OCI-LY3 (cell line): ENCODE measurements around the gene DPPA3.

Experiments
- H2AFZ ChIP-seq: fragments of 200-600, 300-600 bp; shearing (Covaris generic); 2 replicates; pipeline ENCODE4 v1.6.0; 2014; ENCODE audit warnings: antibody characterized with exemption, low read depth, low read length
- H3K27ac ChIP-seq: fragments of 200-600, 300-600 bp; sonication (generic); 2 replicates; pipeline ENCODE4 v1.5.1; 2014; ENCODE audit warnings: mild to moderate bottlenecking, low read length, moderate library complexity, mixed read lengths
- H3K27me3 ChIP-seq: fragments of 200-600, 300-600 bp; sonication (generic); 2 replicates; pipeline ENCODE4 v1.6.1; 2014; ENCODE audit warnings: low read depth, low read length, mixed read lengths
- H3K36me3 ChIP-seq: fragments of 200-600, 300-600 bp; sonication (generic); replicated peaks from 2 replicates; pipeline ENCODE3; 2014; ENCODE audit warnings: low read depth, low read length, mixed read lengths
- H3K4me1 ChIP-seq: fragments of 300-600, 200-600 bp; sonication (generic); 2 replicates; pipeline ENCODE4 v1.6.1; 2014; ENCODE audit warnings: low read length, mixed read lengths
- H3K4me2 ChIP-seq: fragments of 200-600, 300-600 bp; sonication (generic); 2 replicates; pipeline ENCODE4 v1.6.1; 2014; ENCODE audit warnings: low read length, mixed read lengths
- H3K4me3 ChIP-seq: fragments of 300-600, 200-600 bp; sonication (generic); 2 replicates; pipeline ENCODE4 v1.5.1; 2014; ENCODE audit warnings: antibody characterized with exemption, mild to moderate bottlenecking, low read length, moderate library complexity
- H3K79me2 ChIP-seq: fragments of 300-600, 200-600 bp; shearing (Covaris generic); 2 replicates; pipeline ENCODE4 v1.6.1; 2014; ENCODE audit warnings: mild to moderate bottlenecking, low read length, mixed read lengths
- H3K9ac ChIP-seq: fragments of 300-600, 200-600 bp; shearing (Covaris generic); 2 replicates; pipeline ENCODE4 v1.6.0; 2014; ENCODE audit warnings: mild to moderate bottlenecking, low read length, moderate library complexity
- H3K9me3 ChIP-seq: fragments of 200-600, 300-600 bp; shearing (Covaris generic); 2 replicates; pipeline ENCODE4 v1.6.1; 2014; ENCODE audit warnings: low read length, mixed read lengths; ENCODE audit not compliant: insufficient read depth
- H4K20me1 ChIP-seq: fragments of 200-600, 300-600 bp; sonication (generic); 2 replicates; pipeline ENCODE4 v1.6.1; 2016; ENCODE audit warnings: low read length, mixed read lengths; ENCODE audit not compliant: insufficient read depth
- EZH2phosphoT487 ChIP-seq: fragments of 200-600 bp; shearing (Covaris generic); IDR thresholded peaks from 2 replicates; pipeline ENCODE4 v1.6.1; 2018; ENCODE audit warnings: antibody characterized with exemption, mixed run types, low read depth
- TF ChIP-seq, protein P1 (sequence below): fragments of 200-600, 300-600 bp; sonication (generic); IDR thresholded peaks from 2 replicates; pipeline ENCODE4 v1.5.1; 2014; ENCODE audit warnings: antibody characterized with exemption, low read length, low read depth

DPPA3 gene

GRCh38 chr12:7712841-7713442 is 1.7 kb downstream of the DPPA3 start:
- Histone ChIP-seq H3K9me3 (no peaks in the 10 kb centered on the region), H3K4me1 (no peaks in the 10 kb centered on the region), H3K79me2 (no peaks in the 10 kb centered on the region), H3K9ac (no peak overlapping the region), H3K4me3 (no peak overlapping the region), H3K36me3 (no peaks in the 10 kb centered on the region), H2AFZ (no peak overlapping the region), H3K27me3 (peaks cover 7% of the 10 kb centered on the region; the same call in 1 of the 2 replicates), H4K20me1 (no peaks in the 10 kb centered on the region), H3K27ac (no peak overlapping the region), H3K4me2 (no peak overlapping the region)
- TF ChIP-seq EZH2phosphoT487, result no peak
- TF ChIP-seq, protein P1, sequence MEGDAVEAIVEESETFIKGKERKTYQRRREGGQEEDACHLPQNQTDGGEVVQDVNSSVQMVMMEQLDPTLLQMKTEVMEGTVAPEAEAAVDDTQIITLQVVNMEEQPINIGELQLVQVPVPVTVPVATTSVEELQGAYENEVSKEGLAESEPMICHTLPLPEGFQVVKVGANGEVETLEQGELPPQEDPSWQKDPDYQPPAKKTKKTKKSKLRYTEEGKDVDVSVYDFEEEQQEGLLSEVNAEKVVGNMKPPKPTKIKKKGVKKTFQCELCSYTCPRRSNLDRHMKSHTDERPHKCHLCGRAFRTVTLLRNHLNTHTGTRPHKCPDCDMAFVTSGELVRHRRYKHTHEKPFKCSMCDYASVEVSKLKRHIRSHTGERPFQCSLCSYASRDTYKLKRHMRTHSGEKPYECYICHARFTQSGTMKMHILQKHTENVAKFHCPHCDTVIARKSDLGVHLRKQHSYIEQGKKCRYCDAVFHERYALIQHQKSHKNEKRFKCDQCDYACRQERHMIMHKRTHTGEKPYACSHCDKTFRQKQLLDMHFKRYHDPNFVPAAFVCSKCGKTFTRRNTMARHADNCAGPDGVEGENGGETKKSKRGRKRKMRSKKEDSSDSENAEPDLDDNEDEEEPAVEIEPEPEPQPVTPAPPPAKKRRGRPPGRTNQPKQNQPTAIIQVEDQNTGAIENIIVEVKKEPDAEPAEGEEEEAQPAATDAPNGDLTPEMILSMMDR, result no peak

DNA sequence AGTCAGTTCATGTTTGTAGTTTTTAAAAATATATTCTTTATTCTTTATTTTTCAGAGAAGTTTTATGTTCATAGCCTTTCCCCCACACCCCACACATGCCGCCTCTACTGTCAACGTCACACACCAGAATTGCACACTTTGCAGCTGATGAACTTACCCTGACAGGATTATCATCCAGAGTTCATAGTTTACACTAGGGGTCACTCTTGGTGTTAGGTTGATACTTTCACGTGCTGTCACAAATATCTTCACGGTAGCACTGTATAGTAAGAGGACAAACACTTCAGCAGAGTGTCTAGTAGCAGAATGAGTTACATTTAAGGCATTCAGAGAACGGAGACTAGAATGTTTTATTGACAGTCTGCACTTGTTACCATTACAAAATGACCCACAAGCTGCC is 5.1 kb downstream of the DPPA3 start:
- no peak overlapping the region for H3K4me2 ChIP-seq
- H3K36me3 ChIP-seq, result no peaks in the 10 kb centered on the region
- H3K9me3 ChIP-seq, result no peaks in the 10 kb centered on the region
- no peaks in the 10 kb centered on the region for H3K4me1 ChIP-seq
- no peaks in the 10 kb centered on the region for H4K20me1 ChIP-seq
- H3K79me2 ChIP-seq, result no peaks in the 10 kb centered on the region
- H3K27me3 ChIP-seq, result peaks cover 15% of the 10 kb centered on the region; the same call in 1 of the 2 replicates
- H3K27ac ChIP-seq, result no peak overlapping the region
- no peak overlapping the region for H2AFZ ChIP-seq
- no peak overlapping the region for H3K9ac ChIP-seq
- no peak for TF ChIP-seq EZH2phosphoT487
- TF ChIP-seq, protein P1, result peak; percentile 50
- H3K4me3 ChIP-seq, result no peak overlapping the region

DNA sequence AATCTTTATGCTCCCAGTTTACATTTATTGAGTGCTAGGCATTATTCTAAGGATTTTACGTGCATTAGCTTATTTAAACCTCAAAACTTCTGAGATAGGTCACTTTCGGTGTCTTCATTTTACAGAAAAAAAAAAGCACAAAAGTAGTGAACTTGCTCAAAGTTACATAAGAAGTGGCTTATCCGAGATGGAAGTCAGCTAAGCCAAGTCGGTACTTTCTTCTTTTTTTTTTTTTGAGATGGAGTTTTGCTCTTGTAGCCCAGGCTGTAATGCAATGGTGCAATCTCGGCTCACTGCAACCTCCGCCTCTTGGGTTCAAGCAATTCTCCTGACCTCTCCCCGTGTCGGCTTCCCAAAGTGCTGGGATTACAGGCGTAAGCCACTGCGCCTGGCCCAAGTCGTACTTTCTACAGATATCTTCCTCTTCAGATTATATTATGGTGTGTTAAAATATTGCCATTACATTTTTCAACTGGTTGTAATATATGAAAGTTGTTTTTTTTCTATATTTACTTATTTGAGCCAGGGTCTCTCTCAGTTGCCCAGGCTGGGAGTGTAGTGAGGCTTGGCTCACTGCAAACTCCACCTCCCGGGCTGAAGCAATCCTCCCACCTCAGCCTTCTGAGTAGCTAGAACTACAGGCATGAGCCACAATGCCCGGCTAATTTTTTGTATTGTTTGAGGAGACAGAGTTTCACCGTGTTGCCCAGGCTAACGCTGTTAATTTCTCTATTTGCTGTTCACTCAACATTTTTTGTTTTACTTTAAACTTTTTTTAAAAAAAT is 8.9 kb downstream of the DPPA3 start:
- H2AFZ ChIP-seq, result no peak overlapping the region
- H3K9ac ChIP-seq, result no peak overlapping the region
- TF ChIP-seq, protein P1, result no peak
- TF ChIP-seq EZH2phosphoT487, result no peak
- no peaks in the 10 kb centered on the region for H3K36me3 ChIP-seq
- no peak overlapping the region for H3K4me3 ChIP-seq
- no peak overlapping the region for H3K4me2 ChIP-seq
- no peaks in the 10 kb centered on the region for H4K20me1 ChIP-seq
- peaks cover 15% of the 10 kb centered on the region; the same call in 1 of the 2 replicates for H3K27me3 ChIP-seq
- no peaks in the 10 kb centered on the region for H3K79me2 ChIP-seq
- H3K27ac ChIP-seq, result no peak overlapping the region
- no peaks in the 10 kb centered on the region for H3K9me3 ChIP-seq
- no peaks in the 10 kb centered on the region for H3K4me1 ChIP-seq

DNA sequence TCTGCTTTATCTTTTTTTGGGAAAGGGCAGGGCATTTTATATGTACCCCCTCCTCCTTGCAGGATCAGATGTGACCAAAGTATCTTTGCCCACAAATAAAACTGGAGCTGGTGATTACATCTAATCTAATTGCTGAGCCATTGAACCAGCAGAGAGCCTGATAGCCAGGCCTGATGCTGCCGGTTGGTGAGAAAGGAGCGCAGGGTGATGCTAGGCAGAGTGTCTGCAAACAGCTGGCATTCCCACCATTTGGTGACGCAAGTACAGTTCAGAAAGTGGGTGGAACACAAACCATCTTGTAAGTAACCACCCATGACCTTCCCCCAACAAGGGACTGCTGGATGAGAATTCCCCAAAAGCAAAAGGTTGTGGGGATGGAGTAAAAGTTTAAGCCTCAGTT is 12.7 kb downstream of the DPPA3 start:
- H3K79me2 ChIP-seq, result no peaks in the 10 kb centered on the region
- H3K9me3 ChIP-seq, result no peaks in the 10 kb centered on the region
- H3K9ac ChIP-seq, result no peak overlapping the region
- H3K36me3 ChIP-seq, result no peaks in the 10 kb centered on the region
- TF ChIP-seq EZH2phosphoT487, result no peak
- TF ChIP-seq, protein P1, result no peak
- no peaks in the 10 kb centered on the region for H4K20me1 ChIP-seq
- no peaks in the 10 kb centered on the region for H3K4me1 ChIP-seq
- H3K4me2 ChIP-seq, result no peak overlapping the region
- H3K27me3 ChIP-seq, result peaks cover 3% of the 10 kb centered on the region; the same call in 1 of the 2 replicates
- no peak overlapping the region for H2AFZ ChIP-seq
- H3K27ac ChIP-seq, result no peak overlapping the region
- no peak overlapping the region for H3K4me3 ChIP-seq
